Measurements from ENCODE around the gene POLR2F. TPM values are rescaled to one million over a fixed set of nuclear protein-coding genes. Genes with fewer than 3 reads are reported as not detected.

The POLR2F gene
- polyA plus RNA-seq, 1 donor (not counting 4 experiments of a cell fraction or from before 2014, with no cell fraction given) = 119 TPM

GRCh38 chr22:38007330-38007902 lies 53.9 kb downstream of the POLR2F start:
- Histone ChIP-seq H3K27me3 (ENCODE audit: control insufficient read depth, extremely low read depth, insufficient read depth, low read length) (no peaks in the 10 kb centered on the region), H3K79me2 (ENCODE audit: control insufficient read depth, insufficient read depth, low read length) (no peaks in the 10 kb centered on the region), H3K9me3 (ENCODE audit: control insufficient read depth, low read depth, low read length) (no peaks in the 10 kb centered on the region), H3K9ac (ENCODE audit: control insufficient read depth, extremely low read depth, insufficient read depth, low read length) (no peak overlapping the region), H3K4me1 (ENCODE audit: control insufficient read depth, extremely low read depth, insufficient read depth, low read length) (no peaks in the 10 kb centered on the region), H2AFZ (ENCODE audit: control insufficient read depth, low read length) (no peak overlapping the region), H3K9me1 (ENCODE audit: control insufficient read depth, extremely low read depth, insufficient read depth, low read length) (no peaks in the 10 kb centered on the region), H4K20me1 (ENCODE audit: control insufficient read depth, extremely low read depth, insufficient read depth, low read length) (no peaks in the 10 kb centered on the region), H3K27ac (ENCODE audit: control insufficient read depth, insufficient read depth, low read length) (no peak overlapping the region), H3K36me3 (ENCODE audit: control insufficient read depth in 2 of 2, extremely low read depth in 1 of 2, insufficient read depth in 2 of 2, low read length in 2 of 2) (no peaks in the 10 kb centered on the region), H3K4me3 (ENCODE audit: control insufficient read depth in 2 of 3, extremely low read depth in 1 of 3, insufficient read depth in 2 of 3, low read depth in 1 of 3, low read length in 3 of 3) (no peak overlapping the region), H3K4me2 (ENCODE audit: control insufficient read depth, extremely low read depth, insufficient read depth, low read depth, low read length) (no peak overlapping the region)
- DNase-seq (ENCODE audit: low read depth, low spot score) = no peak
- no peak for FAIRE-seq
- TF ChIP-seq EZH2 (IDR thresholded peaks at IDR 0.05; ENCODE audit: low read length) = no peak
- TF ChIP-seq, protein P1, sequence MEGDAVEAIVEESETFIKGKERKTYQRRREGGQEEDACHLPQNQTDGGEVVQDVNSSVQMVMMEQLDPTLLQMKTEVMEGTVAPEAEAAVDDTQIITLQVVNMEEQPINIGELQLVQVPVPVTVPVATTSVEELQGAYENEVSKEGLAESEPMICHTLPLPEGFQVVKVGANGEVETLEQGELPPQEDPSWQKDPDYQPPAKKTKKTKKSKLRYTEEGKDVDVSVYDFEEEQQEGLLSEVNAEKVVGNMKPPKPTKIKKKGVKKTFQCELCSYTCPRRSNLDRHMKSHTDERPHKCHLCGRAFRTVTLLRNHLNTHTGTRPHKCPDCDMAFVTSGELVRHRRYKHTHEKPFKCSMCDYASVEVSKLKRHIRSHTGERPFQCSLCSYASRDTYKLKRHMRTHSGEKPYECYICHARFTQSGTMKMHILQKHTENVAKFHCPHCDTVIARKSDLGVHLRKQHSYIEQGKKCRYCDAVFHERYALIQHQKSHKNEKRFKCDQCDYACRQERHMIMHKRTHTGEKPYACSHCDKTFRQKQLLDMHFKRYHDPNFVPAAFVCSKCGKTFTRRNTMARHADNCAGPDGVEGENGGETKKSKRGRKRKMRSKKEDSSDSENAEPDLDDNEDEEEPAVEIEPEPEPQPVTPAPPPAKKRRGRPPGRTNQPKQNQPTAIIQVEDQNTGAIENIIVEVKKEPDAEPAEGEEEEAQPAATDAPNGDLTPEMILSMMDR (optimal IDR thresholded peaks at IDR 0.05 in 1 of 3, IDR thresholded peaks at IDR 0.05 in 1 of 3, conservative IDR thresholded peaks at IDR 0.05 in 1 of 3; ENCODE audit: extremely low read depth in 1 of 3, insufficient read depth in 2 of 3, low read length in 3 of 3) = no peak
- dilution Hi-C loops (cut with MboI; ENCODE audit: extremely low pct_ligation_motif_present, low sequenced_read_pairs) = no loop called here

DNA sequence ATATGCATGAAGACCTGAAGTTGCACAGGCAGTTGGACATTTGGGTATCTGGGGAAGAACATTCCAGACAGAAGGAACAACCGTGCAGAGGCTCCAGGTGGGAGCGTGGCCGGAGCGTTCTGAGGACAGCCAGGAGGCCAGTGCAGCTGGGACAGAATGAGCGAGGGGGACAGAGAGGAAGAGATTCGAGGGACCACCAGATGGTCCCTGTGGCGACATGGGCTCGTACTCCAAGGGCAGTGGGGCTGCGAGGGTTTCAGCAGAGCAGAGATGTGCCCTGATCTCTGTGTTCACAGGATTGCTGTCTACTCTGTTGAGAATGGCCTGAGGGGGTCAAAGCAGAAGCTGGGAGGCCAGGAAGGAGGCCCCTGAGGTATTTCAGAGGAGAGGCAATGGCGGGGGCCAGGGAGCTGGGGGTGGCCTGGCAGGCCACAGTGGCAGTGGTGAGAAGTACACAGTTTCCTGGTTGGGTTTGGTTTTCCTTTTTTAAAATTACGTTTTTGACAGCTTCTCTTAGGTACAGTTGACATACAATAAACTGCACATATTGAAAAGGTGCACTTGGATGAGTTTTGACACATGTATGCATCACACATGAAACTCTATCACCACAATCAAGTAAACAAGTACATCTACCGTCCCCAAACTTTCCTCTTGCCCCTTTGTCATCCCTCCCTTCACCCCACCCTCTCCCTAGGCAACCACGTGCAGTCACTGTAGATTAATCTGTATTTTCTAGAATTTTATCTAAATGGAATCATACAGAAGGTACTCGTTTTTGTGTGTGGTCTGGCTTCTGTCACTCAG lies 55.7 kb downstream of the POLR2F start:
- H3K27ac ChIP-seq (ENCODE audit: control insufficient read depth, insufficient read depth, low read length) = no peak overlapping the region
- no peaks in the 10 kb centered on the region for H3K36me3 ChIP-seq (ENCODE audit: control insufficient read depth in 2 of 2, extremely low read depth in 1 of 2, insufficient read depth in 2 of 2, low read length in 2 of 2)
- H3K4me1 ChIP-seq (ENCODE audit: control insufficient read depth, extremely low read depth, insufficient read depth, low read length) = no peaks in the 10 kb centered on the region
- DNase-seq (ENCODE audit: low read depth, low spot score) (no peak), FAIRE-seq (no peak)
- H3K9me3 ChIP-seq (ENCODE audit: control insufficient read depth, low read depth, low read length) = no peaks in the 10 kb centered on the region
- no peaks in the 10 kb centered on the region for H3K9me1 ChIP-seq (ENCODE audit: control insufficient read depth, extremely low read depth, insufficient read depth, low read length)
- no peaks in the 10 kb centered on the region for H3K27me3 ChIP-seq (ENCODE audit: control insufficient read depth, extremely low read depth, insufficient read depth, low read length)
- no peak overlapping the region for H2AFZ ChIP-seq (ENCODE audit: control insufficient read depth, low read length)
- dilution Hi-C loops (cut with MboI; ENCODE audit: extremely low pct_ligation_motif_present, low sequenced_read_pairs) = no loop called here
- no peak overlapping the region for H3K4me3 ChIP-seq (ENCODE audit: control insufficient read depth in 2 of 3, extremely low read depth in 1 of 3, insufficient read depth in 2 of 3, low read depth in 1 of 3, low read length in 3 of 3)
- H4K20me1 ChIP-seq (ENCODE audit: control insufficient read depth, extremely low read depth, insufficient read depth, low read length) = no peaks in the 10 kb centered on the region
- no peak overlapping the region for H3K9ac ChIP-seq (ENCODE audit: control insufficient read depth, extremely low read depth, insufficient read depth, low read length)
- TF ChIP-seq, protein P1 (optimal IDR thresholded peaks at IDR 0.05 in 1 of 3, IDR thresholded peaks at IDR 0.05 in 1 of 3, conservative IDR thresholded peaks at IDR 0.05 in 1 of 3; ENCODE audit: extremely low read depth in 1 of 3, insufficient read depth in 2 of 3, low read length in 3 of 3) = no peak
- TF ChIP-seq EZH2 (IDR thresholded peaks at IDR 0.05; ENCODE audit: low read length) = no peak
- no peak overlapping the region for H3K4me2 ChIP-seq (ENCODE audit: control insufficient read depth, extremely low read depth, insufficient read depth, low read depth, low read length)
- no peaks in the 10 kb centered on the region for H3K79me2 ChIP-seq (ENCODE audit: control insufficient read depth, insufficient read depth, low read length)

All from keratinocyte (primary cell).